H54 (cell line): ENCODE data around the gene TSC22D2.

Source experiments
- DNase-seq: peaks from one replicate; pipeline ENCODE4 v3.0.0; 2011; ENCODE audit warnings: low spot score, mixed read lengths; ENCODE audit not compliant: insufficient read length
- FAIRE-seq: peaks from 3 replicates; lab custom pipeline; 2011; peaks lifted over from hg19 to GRCh38; lab: Jason Lieb, UNC
- POLR2A ChIP-seq: IDR thresholded peaks from 2 replicates; pipeline ENCODE4 v1.6.1; 2011; ENCODE audit warnings: low read depth, mild to moderate bottlenecking, low read length

TSC22D2 gene

DNA sequence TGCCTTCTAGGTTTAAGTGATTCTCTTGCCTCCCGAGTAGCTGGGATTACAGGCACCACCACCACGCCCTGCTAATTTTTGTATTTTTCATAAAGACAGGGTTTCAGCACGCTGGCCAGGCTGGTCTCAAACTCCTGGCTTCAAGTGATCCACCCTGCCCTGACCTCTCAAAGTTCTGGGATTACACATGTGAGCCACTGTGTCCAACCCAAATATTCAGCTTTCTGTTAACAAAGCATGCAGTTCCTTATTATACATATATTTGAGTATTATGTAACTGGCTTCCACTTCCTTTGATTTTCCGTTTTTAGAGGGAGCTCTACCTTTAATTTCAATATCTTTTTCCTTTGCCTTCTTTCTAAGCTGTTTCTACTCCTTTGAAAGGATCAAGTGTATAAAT, 26.1 kb downstream of the TSC22D2 start:
- FAIRE-seq (no peak), DNase-seq (no peak)
- TF ChIP-seq POLR2A = no peak

DNA sequence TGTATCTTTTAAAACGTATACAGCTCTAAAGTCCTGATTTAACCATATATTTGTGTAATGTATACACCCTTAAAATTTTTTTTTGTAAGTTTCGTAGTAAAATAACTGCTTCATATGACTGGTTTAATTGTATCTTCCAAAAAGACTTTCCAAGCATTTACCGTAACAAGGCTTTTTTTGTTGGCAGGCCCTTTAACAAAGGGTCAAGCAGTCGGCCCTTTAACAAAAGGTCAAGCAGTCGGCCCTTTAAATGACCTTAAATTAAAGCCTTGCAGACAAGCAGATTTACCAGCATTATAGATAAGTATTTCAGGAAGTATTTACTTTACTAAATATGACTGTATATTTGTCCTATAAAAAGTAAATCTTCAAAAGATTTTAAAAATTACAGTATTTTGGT, 28.1 kb downstream of the TSC22D2 start:
- FAIRE-seq = no peak
- TF ChIP-seq POLR2A = no peak

DNA sequence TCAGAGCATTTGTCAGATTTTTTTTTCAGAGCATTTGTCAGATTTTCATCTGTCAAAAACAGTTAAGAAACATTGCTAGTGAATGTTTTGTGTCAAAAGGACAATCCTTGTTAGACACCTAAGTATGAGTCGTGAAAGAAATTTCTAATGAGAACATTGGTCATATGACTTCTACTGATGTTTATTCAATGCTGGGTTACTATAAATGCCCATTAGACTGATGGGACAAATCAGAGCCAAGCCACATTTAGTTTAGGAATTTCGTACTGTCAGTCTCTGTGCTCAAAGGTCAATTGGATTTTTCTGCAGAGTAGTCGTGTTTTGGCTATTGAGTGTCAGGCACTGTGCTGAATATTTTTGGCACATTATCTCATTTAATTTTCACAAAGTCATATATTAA, 31.6 kb downstream of the TSC22D2 start:
- FAIRE-seq = peak; percentile 87
- TF ChIP-seq POLR2A = no peak
- no peak for DNase-seq

More for the DNA sequence above, 28.1 kb downstream of the TSC22D2 start:
- no peak for DNase-seq

GRCh38 chr3:150443331-150443741, 35.2 kb downstream of the TSC22D2 start:
- DNase-seq (no peak), FAIRE-seq (peak; percentile 96)
- no peak for TF ChIP-seq POLR2A

DNA sequence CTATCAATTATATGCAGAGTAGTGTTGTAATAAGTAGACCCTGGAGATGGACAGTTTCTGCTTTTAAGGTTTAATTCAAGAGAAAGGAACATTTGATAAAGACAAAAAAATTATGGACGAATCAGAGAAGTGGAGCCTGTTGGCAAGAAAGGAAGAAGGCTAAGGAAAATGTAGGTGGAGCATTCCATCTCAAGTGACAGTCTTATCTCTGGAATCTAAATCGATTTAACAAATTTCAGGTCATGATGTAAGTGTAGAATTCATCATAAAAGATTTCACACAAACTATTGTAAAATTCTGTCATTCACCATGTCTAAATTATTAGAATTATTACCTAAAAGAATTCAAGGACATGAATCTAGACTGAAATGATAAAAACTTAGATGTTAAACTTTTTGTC, 36.3 kb downstream of the TSC22D2 start:
- FAIRE-seq (no peak), DNase-seq (no peak)
- TF ChIP-seq POLR2A = no peak

DNA sequence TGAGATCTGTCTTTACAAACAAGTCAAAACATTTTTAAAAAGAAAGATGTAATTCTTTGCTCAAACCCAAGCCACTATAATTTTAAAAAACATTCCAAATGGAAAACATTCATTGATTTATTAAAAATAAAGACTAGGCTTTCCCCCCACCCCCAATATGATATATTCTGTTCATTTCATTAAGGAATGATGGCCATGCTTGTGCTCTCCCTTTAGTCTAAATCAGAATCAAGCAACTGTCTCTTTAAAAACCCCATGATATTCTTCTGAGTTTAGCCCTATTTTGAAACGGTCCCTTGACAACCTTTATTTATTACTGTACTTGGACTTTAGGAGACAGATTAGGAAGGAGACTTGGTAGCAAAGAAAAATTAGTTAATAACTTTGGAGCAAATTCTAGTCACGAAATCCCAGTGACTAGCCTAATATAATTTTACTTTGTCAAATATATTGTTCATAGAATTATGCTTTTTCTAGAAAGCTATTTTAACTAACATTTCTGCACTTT, 38.4 kb downstream of the TSC22D2 start:
- no peak for FAIRE-seq
- no peak for DNase-seq
- no peak for TF ChIP-seq POLR2A

GRCh38 chr3:150447084-150447483, 39.0 kb downstream of the TSC22D2 start:
- DNase-seq (no peak), FAIRE-seq (peak; percentile 76)
- TF ChIP-seq POLR2A = no peak

- DNase-seq (no peak), FAIRE-seq (peak; percentile 82)
- no peak for TF ChIP-seq POLR2A
These were observed 39.8 kb downstream of the TSC22D2 start for GRCh38 chr3:150447631-150448465.

DNA sequence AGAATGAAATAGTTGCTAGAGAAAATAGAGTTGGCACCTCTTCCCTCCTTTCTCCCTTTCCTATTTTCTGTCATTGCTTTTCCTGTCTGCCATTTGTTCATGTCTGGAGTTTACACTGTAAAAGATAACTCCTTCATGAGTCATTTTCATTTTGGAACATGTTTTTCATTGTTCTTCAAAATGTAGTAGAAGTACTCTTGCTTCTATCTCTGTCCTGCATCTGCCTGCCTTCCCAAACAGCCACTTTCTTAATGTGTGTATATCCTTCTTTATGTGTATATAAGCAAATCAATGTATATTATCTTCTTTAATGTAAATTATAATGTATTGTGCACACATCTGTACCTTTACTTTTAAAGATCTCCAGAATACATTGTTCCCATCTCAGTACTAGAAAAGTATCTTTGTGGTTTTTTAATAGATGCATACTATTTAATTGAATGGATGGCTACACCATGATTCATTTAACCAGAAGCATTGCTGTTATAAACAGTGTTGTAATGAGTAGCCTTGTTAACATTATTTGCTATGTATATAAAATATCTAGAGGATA, 41.1 kb downstream of the TSC22D2 start:
- FAIRE-seq = peak; percentile 92
- DNase-seq = no peak
- no peak for TF ChIP-seq POLR2A

- DNase-seq (no peak), FAIRE-seq (no peak)
- no peak for TF ChIP-seq POLR2A
These were observed 42.8 kb downstream of the TSC22D2 start for GRCh38 chr3:150450916-150451315.

DNA sequence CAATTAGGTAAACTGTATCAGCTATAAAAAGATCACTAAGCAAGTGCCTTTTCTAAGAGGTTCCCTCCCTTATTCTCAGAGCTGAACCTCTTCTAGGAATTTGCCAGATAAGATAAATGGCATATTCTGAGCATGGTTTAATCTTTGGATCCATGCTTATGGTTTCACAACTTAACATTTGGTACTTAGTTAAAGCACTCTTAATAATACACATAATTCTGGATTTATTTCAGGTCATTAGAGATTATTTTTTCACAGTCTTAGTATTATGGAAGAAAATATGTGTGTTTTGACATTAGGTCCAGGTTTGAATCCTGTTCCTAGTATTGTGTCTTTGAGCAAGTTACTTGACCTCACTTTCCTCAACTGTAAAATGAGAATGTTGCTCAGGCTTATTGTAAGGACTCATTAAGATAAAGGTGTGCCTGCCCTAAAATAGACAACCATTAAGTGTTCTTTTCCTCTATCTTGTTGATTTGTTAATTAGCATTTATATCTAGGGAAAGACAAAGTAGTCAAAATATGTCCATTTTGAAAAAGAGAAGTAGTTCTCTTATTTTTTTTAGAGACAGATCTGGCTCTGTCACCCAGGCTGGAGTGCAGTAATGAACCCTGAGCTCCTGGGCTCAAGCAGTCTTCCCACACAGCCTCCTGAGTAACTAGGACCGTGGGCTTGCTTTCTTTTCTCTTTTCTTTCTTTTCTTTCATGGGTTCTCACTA, 43.4 kb downstream of the TSC22D2 start:
- TF ChIP-seq POLR2A = no peak
- FAIRE-seq = peak; percentile 83
- no peak for DNase-seq

DNA sequence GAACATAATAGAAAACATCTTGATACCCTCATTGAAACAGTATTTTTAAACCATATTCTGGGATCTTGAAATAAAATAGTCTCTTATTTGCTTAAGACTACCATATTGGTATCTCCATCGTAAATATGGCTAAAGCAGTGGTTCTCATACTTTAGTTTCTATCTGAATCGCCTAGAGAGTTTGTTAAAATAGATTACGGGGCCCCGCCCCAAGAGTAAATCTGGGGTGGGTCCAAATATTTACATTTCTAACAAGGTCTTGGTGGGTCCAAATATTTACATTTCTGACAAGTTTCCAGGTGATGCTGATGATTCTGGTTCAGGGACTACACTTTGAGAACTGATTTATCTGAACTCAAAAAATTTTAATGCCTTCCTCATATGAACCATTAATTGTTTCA, 45.3 kb downstream of the TSC22D2 start:
- FAIRE-seq (peak; percentile 43), DNase-seq (no peak)
- no peak for TF ChIP-seq POLR2A

GRCh38 chr3:150454085-150454484, 46.0 kb downstream of the TSC22D2 start:
- no peak for DNase-seq
- FAIRE-seq = peak; percentile 6
- TF ChIP-seq POLR2A = no peak

- FAIRE-seq (no peak), DNase-seq (no peak)
- no peak for TF ChIP-seq POLR2A
These were observed 46.5 kb downstream of the TSC22D2 start for GRCh38 chr3:150454622-150455021.
